ENCODE results near the gene UROC1. TPM values are rescaled to one million over a fixed set of nuclear protein-coding genes. Genes with fewer than 3 reads are reported as not detected.
A peak's percentile ranks its signal among the peaks of the same experiment; 100 is the strongest.

UROC1 gene
- total and polyA plus RNA-seq, 2 of the 13 experiments (the other 11 are each of a cell fraction or from before 2014, with no cell fraction given) = 0.71 to 1.3 TPM

GRCh38 chr3:126450219-126450618 lies 67.4 kb downstream of the UROC1 start:
- TF ChIP-seq AGO2 (optimal IDR thresholded peaks at IDR 0.05; ENCODE audit: low read depth, low read length) (peak; percentile 8), MNT (IDR thresholded peaks at IDR 0.05) (peak; percentile 57), NR0B2 (CRISPR knock-in tag; IDR thresholded peaks at IDR 0.05) (no peak), SRSF9 (IDR thresholded peaks at IDR 0.05; ENCODE audit: borderline replicate concordance, insufficient read depth, low read depth, low read length, poor library complexity, severe bottlenecking) (no peak), CREB3 (CRISPR knock-in tag; IDR thresholded peaks at IDR 0.05) (no peak)
- H2AFZ ChIP-seq (ENCODE audit: low read length) = no peak overlapping the region
- H3K4me3 ChIP-seq (replicated peaks in 1 of 3; ENCODE audit: insufficient read depth in 1 of 3, low read depth in 2 of 3, low read length in 3 of 3) = no peak overlapping the region
- H3K27ac ChIP-seq (ENCODE audit: extremely low read length, insufficient read depth, low read length) = no peak overlapping the region
- in situ Hi-C loops (cut with HindIII; ENCODE audit: extremely low pct_ligation_motif_present, low pct_unique_long_range_greater_than_20kb) (no loop called here), intact Hi-C loops (cut with micrococcal nuclease; ENCODE audit: unreplicated experiment) (no loop called here)
- BruUV-seq (replicated peaks) = no TSS peak
- ChIA-PET CTCF (ENCODE audit: low intra/inter-chr PET ratio, low total read pairs) (no interaction called here), POLR2A (no interaction called here)
- H3K4me1 ChIP-seq (ENCODE audit: insufficient read depth, low read length) = peaks cover 17% of the 10 kb centered on the region
- no peaks in the 10 kb centered on the region for H3K9me3 ChIP-seq (ENCODE audit: low read length)
- H3K9ac ChIP-seq (ENCODE audit: insufficient read depth, low read depth, low read length) = no peak overlapping the region
- no peak overlapping the region for H3K4me2 ChIP-seq (ENCODE audit: low read depth, low read length)
- H4K20me1 ChIP-seq (ENCODE audit: insufficient read depth, low read length) = 0 out of 2 replicates have a peak, but pooled peaks cover 4% of the 10 kb centered on the region
- ATAC-seq (no peak), FAIRE-seq (no peak), DNase-seq (ENCODE audit: low spot score) (no peak)
- H3K36me3 ChIP-seq (replicated peaks in 1 of 2; ENCODE audit: control insufficient read depth in 1 of 2, insufficient read depth in 2 of 2, low read length in 2 of 2) = peaks cover 15 to 71% of the 10 kb centered on the region in 2 experiments; a peak in 4 of 5 replicates
- WGBS (ENCODE audit: low lambda C conversion rate) = 100% methylated on average over 6 of the region's 9 CpGs
- H3K27me3 ChIP-seq (ENCODE audit: control insufficient read depth in 1 of 2, insufficient read depth in 2 of 2, low read length in 2 of 2) = no peaks in the 10 kb centered on the region
- H3K79me2 ChIP-seq (ENCODE audit: insufficient read depth, low read length) = peaks cover 2% of the 10 kb centered on the region
